Natural killer cell (primary cell): Measurements from ENCODE around the gene BTBD7. TPM values are rescaled to one million over a fixed set of nuclear protein-coding genes. Genes with fewer than 3 reads are reported as not detected.

ENCODE experiments used
- ATAC-seq, 3 donors: fragments of 150-1000 bp in 2 of 3; fragments of 200-7000 bp in 1 of 3; cut with Tn5 transposase; 1 replicate in 1 of 3; 2 replicates in 2 of 3; pipeline ENCODE4 v1.10.0; 2021; ENCODE audit warnings: mild to moderate bottlenecking in 2 of 3, moderate library complexity in 2 of 3
- DNase-seq, 2 donors: peaks; one replicate each; pipeline versions ENCODE4 v3.0.0 to v3.0.0-alpha.2; 2013 to 2021; ENCODE audit warnings: mixed read lengths in 1 of 2
- H3K27ac ChIP-seq: one replicate; pipeline ENCODE4 v1.5.1; 2013; ENCODE audit warnings: mild to moderate bottlenecking, low read length
- H3K27me3 ChIP-seq: one replicate; pipeline ENCODE4 v1.6.1; 2013; ENCODE audit warnings: low read length; ENCODE audit not compliant: control insufficient read depth, insufficient read depth
- H3K36me3 ChIP-seq: one replicate; pipeline ENCODE4 v1.6.1; 2013; ENCODE audit warnings: low read length; ENCODE audit not compliant: control insufficient read depth, insufficient read depth
- H3K4me1 ChIP-seq: one replicate; pipeline ENCODE4 v1.6.1; 2013; ENCODE audit warnings: low read length; ENCODE audit not compliant: control insufficient read depth, insufficient read depth
- H3K4me3 ChIP-seq: one replicate; pipeline ENCODE4 v1.5.1; 2013; ENCODE audit warnings: low read length
- H3K9me3 ChIP-seq: one replicate; pipeline ENCODE4 v1.6.1; 2013; ENCODE audit warnings: low read length; ENCODE audit not compliant: control insufficient read depth, insufficient read depth
- H3K27ac Mint-ChIP-seq, 2 donors: one replicate each; pipeline ENCODE4 v1.8.0; 2022; ENCODE audit warnings: mild to moderate bottlenecking in 2 of 2, mixed read lengths in 2 of 2, moderate library complexity in 1 of 2
- H3K27me3 Mint-ChIP-seq, 2 donors: one replicate each; pipeline ENCODE4 v1.8.0; 2022; ENCODE audit warnings: low read depth in 2 of 2, mixed read lengths in 2 of 2
- H3K36me3 Mint-ChIP-seq: one replicate; pipeline ENCODE4 v1.8.0; 2022; ENCODE audit warnings: mixed read lengths
- H3K4me1 Mint-ChIP-seq, 2 donors: one replicate each; pipeline ENCODE4 v1.8.0; 2022; ENCODE audit warnings: mixed read lengths in 2 of 2
- H3K4me3 Mint-ChIP-seq: one replicate; pipeline ENCODE4 v1.8.0; 2022; ENCODE audit warnings: mild to moderate bottlenecking, moderate library complexity, mixed read lengths
- H3K9me3 Mint-ChIP-seq, 2 donors: one replicate each; pipeline ENCODE4 v1.8.0; 2022; ENCODE audit warnings: mixed read lengths in 2 of 2
- CTCF ChIP-seq: fragments of 200-600 bp; IDR thresholded peaks from one replicate; pipeline ENCODE4 v1.8.0; 2022; ENCODE audit warnings: antibody characterized with exemption
- WGBS: methylation state at CpG from one replicate; pipeline ENCODE4 v1.1.7; 2013; ENCODE audit warnings: missing lambda C conversion rate; ENCODE audit not compliant: insufficient coverage; 5-methylcytosine and 5-hydroxymethylcytosine counted together
- intact Hi-C: fragments of 100-400 bp; cut with micrococcal nuclease; formaldehyde crosslinking; loops from one replicate; pipeline ENCODE4 v1.14.2; 2022
- total RNA-seq, 4 donors: library from RNA; stranded (reverse); fragments of 120-200 nt in 1 of 4; gene quantifications; one replicate each; pipeline versions ENCODE4 v1.2.3 to v1.2.4, GENCODE V29; 2013 to 2022

Gene BTBD7
- total RNA-seq, 3 donors from 2014 or later (not counting 1 experiment from before 2014, with no cell fraction given): 32.6 to 41.4 (median 38.7) TPM

GRCh38 chr14:93285044-93285443 lies 47.8 kb downstream of the BTBD7 start:
- no CpG with 5 or more reads among the region's 2 CpGs for WGBS
- Histone ChIP-seq H3K36me3 (peaks cover 2% of the 10 kb centered on the region), H3K4me1 (no peaks in the 10 kb centered on the region), H3K27ac (no peak overlapping the region), H3K9me3 (no peaks in the 10 kb centered on the region), H3K27me3 (no peaks in the 10 kb centered on the region), H3K4me3 (no peak overlapping the region)
- ATAC-seq: no peak
- no peaks in the 10 kb centered on the region for H3K36me3 Mint-ChIP-seq
- no peaks in the 10 kb centered on the region for H3K27me3 Mint-ChIP-seq
- TF ChIP-seq CTCF: no peak
- H3K9me3 Mint-ChIP-seq: no peaks in the 10 kb centered on the region
- intact Hi-C loops: no loop called here
- H3K4me1 Mint-ChIP-seq: peaks cover 20 to 24% of the 10 kb centered on the region in 2 donors
- DNase-seq: no peak
- H3K4me3 Mint-ChIP-seq: no peak overlapping the region
- H3K27ac Mint-ChIP-seq: peak overlapping the region in 1 of 2 donors; percentile 5

GRCh38 chr14:93281937-93282336 lies 50.9 kb downstream of the BTBD7 start:
- no peak for ATAC-seq
- DNase-seq: no peak
- intact Hi-C loops: no loop called here
- Mint-ChIP-seq H3K4me3 (no peak overlapping the region), H3K27ac (no peak overlapping the region), H3K9me3 (no peaks in the 10 kb centered on the region), H3K27me3 (no peaks in the 10 kb centered on the region), H3K36me3 (no peaks in the 10 kb centered on the region), H3K4me1 (peaks cover 12 to 15% of the 10 kb centered on the region in 2 donors)
- no peak for TF ChIP-seq CTCF
- Histone ChIP-seq H3K27ac (no peak overlapping the region), H3K9me3 (no peaks in the 10 kb centered on the region), H3K4me1 (no peaks in the 10 kb centered on the region), H3K27me3 (no peaks in the 10 kb centered on the region), H3K36me3 (peaks cover 2% of the 10 kb centered on the region), H3K4me3 (no peak overlapping the region)
- WGBS: 100% methylated on average over 1 of the region's 1 CpG

GRCh38 chr14:93280743-93281142 lies 52.1 kb downstream of the BTBD7 start:
- Histone ChIP-seq H3K36me3 (peaks cover 2% of the 10 kb centered on the region), H3K4me1 (no peaks in the 10 kb centered on the region), H3K27ac (no peak overlapping the region), H3K4me3 (no peak overlapping the region), H3K27me3 (no peaks in the 10 kb centered on the region), H3K9me3 (no peaks in the 10 kb centered on the region)
- Mint-ChIP-seq H3K4me1 (peaks cover 3 to 7% of the 10 kb centered on the region in 2 donors), H3K4me3 (no peak overlapping the region), H3K27me3 (no peaks in the 10 kb centered on the region), H3K9me3 (no peaks in the 10 kb centered on the region), H3K27ac (no peak overlapping the region), H3K36me3 (no peaks in the 10 kb centered on the region)
- no peak for DNase-seq
- 100% methylated on average over 4 of the region's 5 CpGs for WGBS
- no peak for ATAC-seq
- intact Hi-C loops: no loop called here
- no peak for TF ChIP-seq CTCF

- Histone ChIP-seq H3K36me3 (peaks cover 2% of the 10 kb centered on the region), H3K9me3 (no peaks in the 10 kb centered on the region), H3K27ac (no peak overlapping the region), H3K4me1 (no peaks in the 10 kb centered on the region), H3K4me3 (no peak overlapping the region), H3K27me3 (no peaks in the 10 kb centered on the region)
- intact Hi-C loops: no loop called here
- no peak for DNase-seq
- WGBS: 100% methylated on average over 2 of the region's 3 CpGs
- Mint-ChIP-seq H3K4me1 (peaks cover 0 to 16% of the 10 kb centered on the region in 2 donors), H3K27me3 (no peaks in the 10 kb centered on the region), H3K9me3 (no peaks in the 10 kb centered on the region), H3K36me3 (no peaks in the 10 kb centered on the region), H3K4me3 (no peak overlapping the region), H3K27ac (no peak overlapping the region)
- ATAC-seq: no peak
- no peak for TF ChIP-seq CTCF
Measured at GRCh38 chr14:93276031-93276716, 56.7 kb downstream of the BTBD7 start.
